SJSA1 (cell line): ENCODE data around the gene DAB2IP. TPM values are rescaled to one million over a fixed set of nuclear protein-coding genes. Genes with fewer than 3 reads are reported as not detected.
"Not testable (repeated sequence)": the region's sequence is repeated elsewhere in the genome, so short reads cannot be mapped to it uniquely, and the experiment has no call there.

Experiments used
- DNase-seq, 2 experiments: peaks; one replicate each; pipeline ENCODE4 v3.0.0-alpha.2; 2015 to 2020; ENCODE audit warnings: low spot score in 2 of 2, low read depth in 1 of 2
- H3K27ac ChIP-seq: fragments of 250-450 bp; sonication (Bioruptor Pico); 2 replicates; pipeline ENCODE4 v1.5.1; 2020; ENCODE audit warnings: mild to moderate bottlenecking, moderate library complexity
- H3K27me3 ChIP-seq: fragments of 250-450 bp; sonication (Bioruptor Pico); replicated peaks from 2 replicates; pipeline ENCODE4 v1.5.1; 2020; ENCODE audit warnings: mild to moderate bottlenecking, moderate library complexity
- H3K36me3 ChIP-seq: fragments of 250-450 bp; sonication (Bioruptor Pico); 2 replicates; pipeline ENCODE4 v1.5.1; 2020; ENCODE audit warnings: mild to moderate bottlenecking
- H3K4me1 ChIP-seq: fragments of 250-450 bp; sonication (Bioruptor Pico); replicated peaks from 2 replicates; pipeline ENCODE4 v1.6.1; 2021; ENCODE audit warnings: mild to moderate bottlenecking
- H3K4me3 ChIP-seq: fragments of 250-450 bp; sonication (Bioruptor Pico); 2 replicates; pipeline ENCODE4 v1.5.1; 2020; ENCODE audit warnings: mild to moderate bottlenecking
- H3K9me3 ChIP-seq: fragments of 250-450 bp; sonication (Bioruptor Pico); replicated peaks from 2 replicates; pipeline ENCODE4 v1.5.1; 2020; ENCODE audit warnings: mild to moderate bottlenecking
- total RNA-seq: library from RNA; depleted of rRNA; stranded (reverse); fragments of >200 nt; shearing (Covaris generic); gene quantifications from 2 replicates; pipeline ENCODE4 v1.2.3, GENCODE V29; 2014

The DAB2IP gene
- total RNA-seq, 1 experiment from 2014 or later: 2.8 TPM

DNA sequence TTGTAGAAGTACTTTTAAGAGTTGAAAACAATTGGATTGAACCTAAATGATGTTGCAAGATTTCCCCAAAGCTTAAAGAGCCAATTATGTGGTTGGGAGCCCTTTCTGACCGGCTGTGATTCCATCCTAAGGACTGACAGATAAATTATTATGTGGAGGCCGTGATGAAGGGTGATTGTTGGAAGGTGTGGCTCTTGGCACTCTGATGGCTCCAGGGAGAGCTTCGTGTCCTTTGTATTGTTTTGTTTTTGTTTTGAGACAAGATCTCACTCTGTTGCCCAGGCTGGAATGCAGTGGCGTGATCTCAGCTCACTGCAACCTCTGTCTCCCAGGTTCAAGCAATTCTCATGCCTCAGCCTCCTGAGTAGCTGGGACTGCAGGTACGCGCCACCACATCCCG, 32.5 kb upstream of the DAB2IP start:
- not testable (repeated sequence) for H3K27ac ChIP-seq, H3K27me3 ChIP-seq, H3K36me3 ChIP-seq, H3K9me3 ChIP-seq, H3K4me3 ChIP-seq, H3K4me1 ChIP-seq, DNase-seq

- H3K27me3 ChIP-seq: 0 out of 2 replicates have a peak, but pooled peaks cover 3% of the 10 kb centered on the region
- H3K9me3 ChIP-seq: no peaks in the 10 kb centered on the region
- H3K4me1 ChIP-seq: no peaks in the 10 kb centered on the region
- no peak overlapping the region for H3K4me3 ChIP-seq
- no peak for DNase-seq
- no peak overlapping the region for H3K27ac ChIP-seq
- H3K36me3 ChIP-seq: no peaks in the 10 kb centered on the region
Observed at GRCh38 chr9:121619545-121620324, 31.7 kb upstream of the DAB2IP start.

GRCh38 chr9:121620325-121620673, 31.1 kb upstream of the DAB2IP start:
- Histone ChIP-seq H3K9me3 (no peaks in the 10 kb centered on the region), H3K27ac (no peak overlapping the region), H3K27me3 (0 out of 2 replicates have a peak, but pooled peaks cover 3% of the 10 kb centered on the region), H3K4me1 (no peaks in the 10 kb centered on the region), H3K4me3 (no peak overlapping the region), H3K36me3 (no peaks in the 10 kb centered on the region)
- DNase-seq: no peak

- no peaks in the 10 kb centered on the region for H3K36me3 ChIP-seq
- H3K27ac ChIP-seq: no peak overlapping the region
- H3K27me3 ChIP-seq: 0 out of 2 replicates have a peak, but pooled peaks cover 3% of the 10 kb centered on the region
- H3K4me3 ChIP-seq: no peak overlapping the region
- DNase-seq: no peak
- no peaks in the 10 kb centered on the region for H3K9me3 ChIP-seq
- H3K4me1 ChIP-seq: no peaks in the 10 kb centered on the region
Observed at GRCh38 chr9:121620777-121621449, 30.5 kb upstream of the DAB2IP start.

GRCh38 chr9:121622387-121623203, 28.8 kb upstream of the DAB2IP start:
- no peak overlapping the region for H3K4me3 ChIP-seq
- no peaks in the 10 kb centered on the region for H3K36me3 ChIP-seq
- H3K27me3 ChIP-seq: no peaks in the 10 kb centered on the region
- DNase-seq: no peak
- no peak overlapping the region for H3K27ac ChIP-seq
- H3K4me1 ChIP-seq: no peaks in the 10 kb centered on the region
- H3K9me3 ChIP-seq: no peaks in the 10 kb centered on the region

DNA sequence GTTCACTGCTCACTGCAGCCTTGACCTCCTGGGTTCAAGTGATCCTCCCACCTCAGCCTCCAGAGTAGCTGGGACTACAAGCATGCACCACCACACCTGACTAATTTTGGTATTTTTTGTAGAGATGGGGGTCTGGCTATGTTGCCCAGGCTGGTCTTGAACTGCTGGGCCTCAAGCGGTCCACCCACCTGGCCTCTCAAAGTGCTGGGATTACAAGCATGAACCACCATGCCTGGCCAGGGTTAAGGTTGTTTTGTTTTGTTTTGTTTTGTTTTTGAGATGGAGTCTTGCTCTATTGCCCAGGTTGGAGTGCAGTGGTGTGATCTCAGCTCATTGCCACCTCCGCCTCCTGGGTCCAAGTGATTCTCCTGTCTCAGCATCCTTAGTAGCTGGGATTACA, 28.0 kb upstream of the DAB2IP start:
- not testable (repeated sequence) for H3K27me3 ChIP-seq, H3K27ac ChIP-seq, H3K36me3 ChIP-seq, H3K9me3 ChIP-seq, H3K4me3 ChIP-seq, DNase-seq, H3K4me1 ChIP-seq

GRCh38 chr9:121625590-121625989, 25.8 kb upstream of the DAB2IP start:
- Histone ChIP-seq H3K4me1 (no peaks in the 10 kb centered on the region), H3K36me3 (no peaks in the 10 kb centered on the region), H3K27ac (no peak overlapping the region), H3K4me3 (no peak overlapping the region), H3K9me3 (no peaks in the 10 kb centered on the region), H3K27me3 (no peaks in the 10 kb centered on the region)
- no peak for DNase-seq

- no peaks in the 10 kb centered on the region for H3K4me1 ChIP-seq
- no peaks in the 10 kb centered on the region for H3K27me3 ChIP-seq
- H3K9me3 ChIP-seq: no peaks in the 10 kb centered on the region
- no peak for DNase-seq
- H3K27ac ChIP-seq: no peak overlapping the region
- H3K36me3 ChIP-seq: no peaks in the 10 kb centered on the region
- no peak overlapping the region for H3K4me3 ChIP-seq
Observed at GRCh38 chr9:121626012-121626411, 25.4 kb upstream of the DAB2IP start.

- Histone ChIP-seq H3K27me3 (no peaks in the 10 kb centered on the region), H3K27ac (no peak overlapping the region), H3K4me3 (no peak overlapping the region), H3K36me3 (no peaks in the 10 kb centered on the region), H3K4me1 (no peaks in the 10 kb centered on the region), H3K9me3 (no peaks in the 10 kb centered on the region)
- no peak for DNase-seq
Observed at GRCh38 chr9:121627427-121627826, 24.0 kb upstream of the DAB2IP start.

DNA sequence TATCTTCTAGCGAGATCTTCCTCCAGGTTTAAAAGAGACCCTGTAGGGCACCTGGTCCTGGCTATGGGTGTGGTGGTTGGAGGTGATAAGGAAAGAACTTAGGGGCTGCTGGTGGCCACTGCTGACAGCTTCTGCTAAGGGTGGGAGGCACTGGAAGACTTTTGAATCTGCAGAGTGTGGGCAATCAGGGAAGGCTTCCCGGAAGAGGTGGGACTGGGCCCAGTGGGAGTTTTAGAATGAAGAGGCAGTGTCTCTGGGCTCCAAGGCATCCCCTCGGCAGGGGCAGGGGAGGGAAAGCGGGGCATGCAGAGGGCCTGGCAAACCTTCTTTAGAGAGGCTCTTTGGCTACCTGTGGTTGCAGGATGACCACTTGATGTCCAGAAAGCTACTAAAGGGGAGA, 23.0 kb upstream of the DAB2IP start:
- H3K4me1 ChIP-seq: no peaks in the 10 kb centered on the region
- no peak overlapping the region for H3K27ac ChIP-seq
- no peak overlapping the region for H3K4me3 ChIP-seq
- no peaks in the 10 kb centered on the region for H3K9me3 ChIP-seq
- no peaks in the 10 kb centered on the region for H3K27me3 ChIP-seq
- H3K36me3 ChIP-seq: no peaks in the 10 kb centered on the region
- DNase-seq: no peak

- no peaks in the 10 kb centered on the region for H3K27me3 ChIP-seq
- no peak overlapping the region for H3K27ac ChIP-seq
- no peaks in the 10 kb centered on the region for H3K36me3 ChIP-seq
- H3K4me3 ChIP-seq: no peak overlapping the region
- H3K9me3 ChIP-seq: no peaks in the 10 kb centered on the region
- DNase-seq: no peak
- H3K4me1 ChIP-seq: no peaks in the 10 kb centered on the region
Observed at GRCh38 chr9:121631115-121631514, 20.3 kb upstream of the DAB2IP start.

DNA sequence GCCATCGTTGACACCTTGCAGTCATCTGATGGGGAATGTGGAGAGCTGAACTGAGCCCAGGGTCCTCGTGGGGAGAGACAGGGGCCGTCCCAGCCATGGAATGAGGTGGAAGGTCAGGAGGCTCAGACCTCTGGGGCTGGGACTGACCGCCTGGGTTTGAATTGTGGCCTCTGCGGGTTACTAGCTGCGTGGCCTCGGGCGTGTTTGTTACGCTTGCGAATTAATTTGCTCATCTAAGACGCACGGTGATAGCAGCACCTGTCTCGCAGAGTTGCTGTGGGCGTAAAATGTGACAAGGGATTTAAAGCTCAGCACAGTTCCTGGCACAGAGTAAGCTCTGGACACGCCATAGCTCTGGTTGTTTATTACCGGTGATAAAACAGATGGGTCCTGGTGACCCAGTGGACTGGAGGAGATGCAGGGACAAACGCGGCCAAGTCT, 19.4 kb upstream of the DAB2IP start:
- no peak overlapping the region for H3K4me3 ChIP-seq
- no peak overlapping the region for H3K27ac ChIP-seq
- no peak for DNase-seq
- H3K9me3 ChIP-seq: no peaks in the 10 kb centered on the region
- no peaks in the 10 kb centered on the region for H3K36me3 ChIP-seq
- no peaks in the 10 kb centered on the region for H3K4me1 ChIP-seq
- no peaks in the 10 kb centered on the region for H3K27me3 ChIP-seq

- Histone ChIP-seq H3K27ac (no peak overlapping the region), H3K36me3 (no peaks in the 10 kb centered on the region), H3K27me3 (no peaks in the 10 kb centered on the region), H3K4me3 (no peak overlapping the region), H3K4me1 (no peaks in the 10 kb centered on the region), H3K9me3 (no peaks in the 10 kb centered on the region)
- DNase-seq: no peak
Observed at GRCh38 chr9:121633119-121633714, 18.2 kb upstream of the DAB2IP start.
